HG02610 (cell line): ENCODE measurements around the gene AMZ1.

Experiments used
- ATAC-seq: cut with Tn5 transposase; IDR thresholded peaks from one replicate; pipeline ENCODE4 v1.9.1; 2021; ENCODE audit warnings: mild to moderate bottlenecking, moderate library complexity; ENCODE audit not compliant: unreplicated experiment

Gene AMZ1

DNA sequence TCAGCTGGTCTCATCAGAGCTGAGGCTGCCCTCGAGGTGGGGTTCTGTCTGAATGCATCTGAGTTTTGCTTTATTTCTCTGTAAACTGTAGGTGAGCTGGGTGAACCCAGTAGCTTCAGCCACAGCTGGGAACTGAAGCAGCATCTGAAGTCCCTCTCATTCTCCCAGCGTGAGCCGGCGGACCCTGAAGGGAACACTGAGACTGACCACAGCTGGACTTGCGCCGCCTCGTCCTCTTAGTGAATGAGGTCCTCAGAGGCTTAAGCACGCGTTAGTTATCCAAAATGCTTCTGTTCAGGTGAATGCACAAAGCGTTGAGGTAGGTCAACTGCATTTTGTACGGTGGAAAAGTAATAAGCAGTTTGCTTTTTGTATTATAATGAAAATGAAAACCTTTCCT is 76.6 kb downstream of the AMZ1 start:
- no peak for ATAC-seq
